H9 (cell line): Measurements from ENCODE around the gene NUP54. TPM values are rescaled to one million over a fixed set of nuclear protein-coding genes. Genes with fewer than 3 reads are reported as not detected.

Experiments used
- DNase-seq: peaks from one replicate; pipeline ENCODE4 v3.0.0-alpha.2; 2017
- H2AFZ ChIP-seq: one replicate; pipeline ENCODE4 v1.6.1; 2013; ENCODE audit warnings: mild to moderate bottlenecking, low read length, control low read depth, moderate library complexity
- H2AK5ac ChIP-seq: 2 replicates; pipeline ENCODE4 v1.6.1; 2013; ENCODE audit warnings: low read length, control low read depth, mixed read lengths; ENCODE audit not compliant: insufficient read length
- H2BK120ac ChIP-seq: one replicate; pipeline ENCODE4 v1.6.1; 2013; ENCODE audit warnings: low read depth, mild to moderate bottlenecking, low read length, control low read depth, inconsistent platforms; ENCODE audit not compliant: poor library complexity, severe bottlenecking
- H2BK12ac ChIP-seq: 2 replicates; pipeline ENCODE4 v1.6.1; 2013; ENCODE audit warnings: low read length, control low read depth, mixed read lengths, low read depth; ENCODE audit not compliant: insufficient read length
- H2BK15ac ChIP-seq: 2 replicates; pipeline ENCODE4 v1.6.1; 2013; ENCODE audit warnings: low read depth, low read length, control low read depth
- H2BK20ac ChIP-seq: one replicate; pipeline ENCODE4 v1.6.1; 2013; ENCODE audit warnings: low read depth, mild to moderate bottlenecking, low read length, control low read depth, inconsistent platforms; ENCODE audit not compliant: poor library complexity, severe bottlenecking
- H2BK5ac ChIP-seq: 2 replicates; pipeline ENCODE4 v1.6.1; 2013; ENCODE audit warnings: low read length, control low read depth, mixed read lengths; ENCODE audit not compliant: insufficient read length
- H3K14ac ChIP-seq: 2 replicates; pipeline ENCODE4 v1.6.1; 2013; ENCODE audit warnings: low read length, control low read depth; ENCODE audit not compliant: insufficient read depth
- H3K18ac ChIP-seq: 2 replicates; pipeline ENCODE4 v1.6.1; 2013; ENCODE audit warnings: low read depth, mild to moderate bottlenecking, mixed read lengths, low read length, control low read depth; ENCODE audit not compliant: insufficient read length
- H3K23ac ChIP-seq: 2 replicates; pipeline ENCODE4 v1.6.1; 2013; ENCODE audit warnings: low read length, control low read depth, mixed read lengths, low read depth; ENCODE audit not compliant: insufficient read length
- H3K23me2 ChIP-seq: 2 replicates; pipeline ENCODE4 v1.6.1; 2013; ENCODE audit warnings: low read depth, mild to moderate bottlenecking, mixed read lengths, low read length, control low read depth; ENCODE audit not compliant: insufficient read length, poor library complexity, severe bottlenecking
- H3K27ac ChIP-seq: 2 replicates; pipeline ENCODE4 v1.5.1; 2013; ENCODE audit warnings: low read length, control low read depth, mixed read lengths, low read depth; ENCODE audit not compliant: insufficient read length
- H3K27me3 ChIP-seq: 2 replicates; pipeline ENCODE4 v1.6.1; 2013; ENCODE audit warnings: low read length, control low read depth, inconsistent platforms; ENCODE audit not compliant: insufficient read depth
- H3K4ac ChIP-seq: 2 replicates; pipeline ENCODE4 v1.6.1; 2013; ENCODE audit warnings: low read depth, mild to moderate bottlenecking, control low read depth, inconsistent platforms, low read length, moderate library complexity
- H3K4me1 ChIP-seq: 2 replicates; pipeline ENCODE4 v1.6.1; 2013; ENCODE audit warnings: low read length, control low read depth, inconsistent platforms; ENCODE audit not compliant: insufficient read depth
- H3K4me2 ChIP-seq: 2 replicates; pipeline ENCODE4 v1.6.1; 2013; ENCODE audit warnings: low read length, control low read depth, mixed read lengths; ENCODE audit not compliant: insufficient read length, insufficient read depth
- H3K56ac ChIP-seq: 2 replicates; pipeline ENCODE4 v1.6.1; 2013; ENCODE audit warnings: low read depth, mild to moderate bottlenecking, mixed read lengths, low read length, control low read depth; ENCODE audit not compliant: insufficient read length
- H3K79me1 ChIP-seq: 2 replicates; pipeline ENCODE4 v1.6.1; 2013; ENCODE audit warnings: low read depth, mild to moderate bottlenecking, moderate library complexity, low read length, control low read depth, inconsistent platforms; ENCODE audit not compliant: insufficient read depth, poor library complexity, severe bottlenecking
- H3K79me2 ChIP-seq: 2 replicates; pipeline ENCODE4 v1.6.1; 2013; ENCODE audit warnings: low read length, control low read depth, inconsistent platforms; ENCODE audit not compliant: insufficient read depth
- H3K9ac ChIP-seq: 2 replicates; pipeline ENCODE4 v1.6.1; 2013; ENCODE audit warnings: low read length, control low read depth, mixed read lengths; ENCODE audit not compliant: insufficient read length; ENCODE audit errors: extremely low read depth
- H3K9me3 ChIP-seq: one replicate; pipeline ENCODE4 v1.6.1; 2013; ENCODE audit warnings: low read depth, low read length, inconsistent platforms; ENCODE audit not compliant: control insufficient read depth
- H3T11ph ChIP-seq: one replicate; pipeline ENCODE4 v1.6.1; 2013; ENCODE audit warnings: mild to moderate bottlenecking, low read length, control low read depth, inconsistent platforms
- H4K20me1 ChIP-seq: one replicate; pipeline ENCODE4 v1.6.1; 2013; ENCODE audit not compliant: control insufficient read depth, insufficient read length, insufficient read depth
- H4K5ac ChIP-seq: 2 replicates; pipeline ENCODE4 v1.6.1; 2013; ENCODE audit warnings: low read depth, mild to moderate bottlenecking, mixed read lengths, low read length, control low read depth; ENCODE audit not compliant: insufficient read length
- H4K8ac ChIP-seq: replicated peaks from 2 replicates; pipeline ENCODE4 v1.6.1; 2013; ENCODE audit warnings: low read length, control low read depth, mixed read lengths, low read depth; ENCODE audit not compliant: insufficient read length
- H4K91ac ChIP-seq: 2 replicates; pipeline ENCODE4 v1.6.1; 2013; ENCODE audit warnings: low read depth, mild to moderate bottlenecking, moderate library complexity, mixed read lengths, low read length, control low read depth; ENCODE audit not compliant: insufficient read length
- H3K27ac Mint-ChIP-seq, 3 experiments: 2 replicates in 2 of 3; 3 replicates in 1 of 3; pipeline ENCODE4 v1.8.0; 2020 to 2021; ENCODE audit warnings: mixed read lengths in 3 of 3, mild to moderate bottlenecking in 1 of 3, moderate library complexity in 1 of 3
- H3K27me3 Mint-ChIP-seq: 2 replicates; pipeline ENCODE4 v1.8.0; 2021; ENCODE audit warnings: low read depth, mild to moderate bottlenecking, moderate library complexity, mixed read lengths
- H3K36me3 Mint-ChIP-seq, 3 experiments: 2 replicates in 2 of 3; 3 replicates in 1 of 3; pipeline ENCODE4 v1.8.0; 2020 to 2021; ENCODE audit warnings: low read depth in 3 of 3, mixed read lengths in 3 of 3; ENCODE audit not compliant: insufficient read depth in 1 of 3
- H3K4me1 Mint-ChIP-seq, 2 experiments: 2 replicates each; pipeline ENCODE4 v1.8.0; 2020; ENCODE audit warnings: mixed read lengths in 2 of 2
- H3K4me3 Mint-ChIP-seq, 2 experiments: 2 replicates in 1 of 2; 3 replicates in 1 of 2; pipeline ENCODE4 v1.8.0; 2020 to 2021; ENCODE audit warnings: mild to moderate bottlenecking in 2 of 2, mixed read lengths in 2 of 2, moderate library complexity in 1 of 2
- H3K9me3 Mint-ChIP-seq, 2 experiments: 2 replicates in 1 of 2; 3 replicates in 1 of 2; pipeline ENCODE4 v1.8.0; 2020; ENCODE audit warnings: mild to moderate bottlenecking in 2 of 2, mixed read lengths in 2 of 2, moderate library complexity in 1 of 2
- WGBS: extraction: QIAGEN DNeasy Blood & Tissue Kit; methylation state at CpG from one replicate; pipeline ENCODE4 v1.1.7; 2013; ENCODE audit warnings: missing lambda C conversion rate, low lambda C conversion rate, mixed read lengths; ENCODE audit not compliant: insufficient read length; ENCODE audit errors: extremely low coverage; 5-methylcytosine and 5-hydroxymethylcytosine counted together
- total RNA-seq: library from RNA; stranded (reverse); gene quantifications from 2 replicates; pipeline ENCODE4 v1.2.1, GENCODE V29; 2021
- TF ChIP-seq, protein P1 (sequence below): fragments of 200-600 bp; sonication (generic); conservative IDR thresholded peaks from 3 replicates; pipeline ENCODE4 v1.8.0; 2021; ENCODE audit warnings: antibody characterized with exemption, mild to moderate bottlenecking

NUP54 gene
- total RNA-seq, 1 experiment from 2014 or later: 129 TPM

DNA sequence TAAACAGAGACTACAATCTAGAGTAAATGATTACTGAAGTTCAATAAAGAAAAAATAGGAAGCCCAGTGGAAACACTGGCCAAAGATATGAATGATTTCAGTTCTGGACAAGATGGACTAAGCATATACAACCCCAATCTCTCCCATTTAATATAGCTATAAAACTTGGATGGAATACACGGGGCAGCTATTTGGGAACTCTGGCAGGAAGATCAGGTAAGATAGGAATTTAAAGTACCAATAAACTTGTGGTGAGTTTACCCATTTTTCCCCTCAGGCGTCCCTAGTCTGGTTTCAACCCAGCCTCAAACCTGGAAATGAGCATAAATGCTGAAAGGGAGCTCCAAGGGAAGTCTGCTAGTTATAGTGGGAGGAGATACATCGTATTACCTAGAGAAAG, 20.4 kb downstream of the NUP54 start:
- no peaks in the 10 kb centered on the region for H3K79me1 ChIP-seq
- Mint-ChIP-seq H3K9me3 (no peaks in the 10 kb centered on the region; a peak in 1 of 5 replicates), H3K27ac (no peak overlapping the region), H3K4me3 (no peak overlapping the region), H3K27me3 (no peaks in the 10 kb centered on the region), H3K36me3 (peaks cover 47 to 79% (median 74%) of the 10 kb centered on the region in 3 experiments), H3K4me1 (no peaks in the 10 kb centered on the region)
- TF ChIP-seq, protein P1, sequence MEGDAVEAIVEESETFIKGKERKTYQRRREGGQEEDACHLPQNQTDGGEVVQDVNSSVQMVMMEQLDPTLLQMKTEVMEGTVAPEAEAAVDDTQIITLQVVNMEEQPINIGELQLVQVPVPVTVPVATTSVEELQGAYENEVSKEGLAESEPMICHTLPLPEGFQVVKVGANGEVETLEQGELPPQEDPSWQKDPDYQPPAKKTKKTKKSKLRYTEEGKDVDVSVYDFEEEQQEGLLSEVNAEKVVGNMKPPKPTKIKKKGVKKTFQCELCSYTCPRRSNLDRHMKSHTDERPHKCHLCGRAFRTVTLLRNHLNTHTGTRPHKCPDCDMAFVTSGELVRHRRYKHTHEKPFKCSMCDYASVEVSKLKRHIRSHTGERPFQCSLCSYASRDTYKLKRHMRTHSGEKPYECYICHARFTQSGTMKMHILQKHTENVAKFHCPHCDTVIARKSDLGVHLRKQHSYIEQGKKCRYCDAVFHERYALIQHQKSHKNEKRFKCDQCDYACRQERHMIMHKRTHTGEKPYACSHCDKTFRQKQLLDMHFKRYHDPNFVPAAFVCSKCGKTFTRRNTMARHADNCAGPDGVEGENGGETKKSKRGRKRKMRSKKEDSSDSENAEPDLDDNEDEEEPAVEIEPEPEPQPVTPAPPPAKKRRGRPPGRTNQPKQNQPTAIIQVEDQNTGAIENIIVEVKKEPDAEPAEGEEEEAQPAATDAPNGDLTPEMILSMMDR: no peak
- no peak overlapping the region for H3T11ph ChIP-seq
- H2BK12ac ChIP-seq: no peak overlapping the region
- H4K20me1 ChIP-seq: no peaks in the 10 kb centered on the region
- H4K8ac ChIP-seq: no peak overlapping the region
- H2BK5ac ChIP-seq: no peak overlapping the region
- no peak overlapping the region for H3K56ac ChIP-seq
- no peaks in the 10 kb centered on the region; the same call in 1 of the 2 replicates for H3K79me2 ChIP-seq
- no peak overlapping the region for H3K9ac ChIP-seq
- DNase-seq: no peak
- H3K14ac ChIP-seq: no peak overlapping the region
- no peaks in the 10 kb centered on the region for H3K27me3 ChIP-seq
- no peak overlapping the region for H4K91ac ChIP-seq
- H3K23ac ChIP-seq: no peak overlapping the region
- no CpG with 5 or more reads among the region's 3 CpGs for WGBS
- H2BK120ac ChIP-seq: no peak overlapping the region
- H3K27ac ChIP-seq: no peak overlapping the region
- H4K5ac ChIP-seq: no peak overlapping the region
- H3K23me2 ChIP-seq: no peaks in the 10 kb centered on the region
- H2AFZ ChIP-seq: no peak overlapping the region
- no peaks in the 10 kb centered on the region for H3K9me3 ChIP-seq
- no peak overlapping the region for H2AK5ac ChIP-seq
- H3K4me2 ChIP-seq: no peak overlapping the region
- H2BK20ac ChIP-seq: no peak overlapping the region
- H3K4me1 ChIP-seq: no peaks in the 10 kb centered on the region
- H3K4ac ChIP-seq: no peak overlapping the region
- no peak overlapping the region for H3K18ac ChIP-seq
- no peak overlapping the region for H2BK15ac ChIP-seq
